ENCODE data around the gene SMPD3.

The SMPD3 gene

GRCh38 chr16:68379472-68380347, 68.6 kb downstream of the SMPD3 start:
- DNase-seq: no peak

- DNase-seq: no peak
These were observed 69.6 kb downstream of the SMPD3 start for GRCh38 chr16:68378436-68379415.

GRCh38 chr16:68377667-68378393, 70.5 kb downstream of the SMPD3 start:
- no peak for DNase-seq

GRCh38 chr16:68377221-68377620, 71.1 kb downstream of the SMPD3 start:
- DNase-seq: no peak

- DNase-seq: no peak
These were observed 71.7 kb downstream of the SMPD3 start for GRCh38 chr16:68376590-68376989.

- no peak for DNase-seq
These were observed 72.3 kb downstream of the SMPD3 start for GRCh38 chr16:68375801-68376536.

GRCh38 chr16:68374961-68375660, 73.2 kb downstream of the SMPD3 start:
- no peak for DNase-seq

GRCh38 chr16:68374246-68374805, 74.0 kb downstream of the SMPD3 start:
- no peak for DNase-seq

GRCh38 chr16:68373528-68374245, 74.6 kb downstream of the SMPD3 start:
- DNase-seq: no peak

GRCh38 chr16:68372806-68373205, 75.5 kb downstream of the SMPD3 start:
- DNase-seq: no peak

- no peak for DNase-seq
These were observed 76.0 kb downstream of the SMPD3 start for GRCh38 chr16:68372381-68372720.

GRCh38 chr16:68371706-68372380, 76.5 kb downstream of the SMPD3 start:
- no peak for DNase-seq

GRCh38 chr16:68371276-68371651, 77.0 kb downstream of the SMPD3 start:
- no peak for DNase-seq

- peak; percentile 36 for DNase-seq
These were observed 77.6 kb downstream of the SMPD3 start for GRCh38 chr16:68370581-68371275.

GRCh38 chr16:68369697-68370580, 78.4 kb downstream of the SMPD3 start:
- peak; percentile 25 for DNase-seq

- no peak for DNase-seq
These were observed 79.1 kb downstream of the SMPD3 start for GRCh38 chr16:68369168-68369567.

GRCh38 chr16:68368301-68368888, 79.9 kb downstream of the SMPD3 start:
- no peak for DNase-seq

- DNase-seq: no peak
These were observed 80.4 kb downstream of the SMPD3 start for GRCh38 chr16:68367891-68368290.

Measured in CD4-positive, alpha-beta T cell treated with Interleukin-10 for 1 hour (primary cell).